Osteocyte (in vitro differentiated cells): ENCODE measurements around the gene HTR6. TPM values are rescaled to one million over a fixed set of nuclear protein-coding genes. Genes with fewer than 3 reads are reported as not detected.

Source experiments
- DNase-seq: peaks from one replicate; pipeline ENCODE4 v3.0.0; 2021; ENCODE audit warnings: mixed read lengths; ENCODE audit not compliant: unreplicated experiment; ENCODE audit errors: extremely low spot score
- H3K27ac Mint-ChIP-seq: one replicate; pipeline ENCODE4 v1.8.0; 2021; ENCODE audit warnings: mild to moderate bottlenecking, mixed read lengths; ENCODE audit not compliant: unreplicated experiment
- H3K27me3 Mint-ChIP-seq: one replicate; pipeline ENCODE4 v1.8.0; 2021; ENCODE audit warnings: mixed read lengths; ENCODE audit not compliant: unreplicated experiment
- H3K36me3 Mint-ChIP-seq: one replicate; pipeline ENCODE4 v1.8.0; 2021; ENCODE audit warnings: mixed read lengths; ENCODE audit not compliant: unreplicated experiment
- H3K4me1 Mint-ChIP-seq: one replicate; pipeline ENCODE4 v1.8.0; 2021; ENCODE audit warnings: mixed read lengths; ENCODE audit not compliant: unreplicated experiment
- H3K4me3 Mint-ChIP-seq: one replicate; pipeline ENCODE4 v1.8.0; 2021; ENCODE audit warnings: mild to moderate bottlenecking, moderate library complexity, mixed read lengths; ENCODE audit not compliant: unreplicated experiment
- H3K9me3 Mint-ChIP-seq: one replicate; pipeline ENCODE4 v1.8.0; 2021; ENCODE audit warnings: mixed read lengths; ENCODE audit not compliant: unreplicated experiment
- CTCF ChIP-seq: fragments of 200-600 bp; sonication (generic); IDR thresholded peaks from 2 replicates; pipeline ENCODE4 v1.5.0; 2021; ENCODE audit warnings: antibody characterized with exemption, mild to moderate bottlenecking, moderate library complexity
- total RNA-seq: library from RNA; stranded (reverse); gene quantifications from 2 replicates; pipeline ENCODE4 v1.2.1, GENCODE V29; 2021

Gene HTR6
- total RNA-seq, 1 donor from 2014 or later: 0.16 TPM

GRCh38 chr1:19725606-19726005 lies 60.9 kb downstream of the HTR6 start:
- no peak for DNase-seq
- Mint-ChIP-seq H3K36me3 (peaks cover 5% of the 10 kb centered on the region), H3K27me3 (no peaks in the 10 kb centered on the region), H3K9me3 (no peaks in the 10 kb centered on the region), H3K27ac (no peak overlapping the region), H3K4me3 (no peak overlapping the region), H3K4me1 (no peaks in the 10 kb centered on the region)
- no peak for TF ChIP-seq CTCF

- Mint-ChIP-seq H3K4me3 (no peak overlapping the region), H3K9me3 (no peaks in the 10 kb centered on the region), H3K27me3 (no peaks in the 10 kb centered on the region), H3K4me1 (no peaks in the 10 kb centered on the region), H3K36me3 (peaks cover 6% of the 10 kb centered on the region), H3K27ac (no peak overlapping the region)
- DNase-seq: no peak
- TF ChIP-seq CTCF: no peak
These were observed 63.9 kb downstream of the HTR6 start for GRCh38 chr1:19728413-19729145.

GRCh38 chr1:19730232-19730631 lies 65.6 kb downstream of the HTR6 start:
- Mint-ChIP-seq H3K4me3 (no peak overlapping the region), H3K9me3 (no peaks in the 10 kb centered on the region), H3K27ac (no peak overlapping the region), H3K27me3 (no peaks in the 10 kb centered on the region), H3K4me1 (peaks cover 2% of the 10 kb centered on the region), H3K36me3 (peaks cover 5% of the 10 kb centered on the region)
- DNase-seq: no peak
- no peak for TF ChIP-seq CTCF

Other genes with a start within 250 kb of the HTR6 start
- 403 and 412 TPM in 2 replicates for gene CAPZB, start 179.3 kb upstream of the HTR6 start, total RNA-seq
- 547 and 561 TPM in 2 replicates for gene NBL1, start 20.6 kb upstream of the HTR6 start, total RNA-seq
- 12.1 and 14.3 TPM in 2 replicates for gene TMCO4, start 135.0 kb downstream of the HTR6 start, total RNA-seq
- not detected in 2 replicates for gene RNF186, start 150.4 kb downstream of the HTR6 start, total RNA-seq
- 9.4 and 11.4 TPM in 2 replicates for gene OTUD3, start 217.5 kb downstream of the HTR6 start, total RNA-seq